NT2/D1 (cell line): ENCODE measurements around the gene SHB.

ENCODE experiments used
- SUZ12 ChIP-seq: IDR thresholded peaks from 2 replicates; pipeline ENCODE4 v1.6.1; 2011; ENCODE audit not compliant: insufficient read length, insufficient read depth; ENCODE audit errors: extremely low read depth
- YY1 ChIP-seq: IDR thresholded peaks from 2 replicates; pipeline ENCODE4 v1.6.1; 2011; ENCODE audit not compliant: insufficient read length, insufficient read depth
- ZNF274 ChIP-seq: IDR thresholded peaks from 2 replicates; pipeline ENCODE4 v1.6.1; 2011; ENCODE audit warnings: mild to moderate bottlenecking, low read depth, low read length

DNA sequence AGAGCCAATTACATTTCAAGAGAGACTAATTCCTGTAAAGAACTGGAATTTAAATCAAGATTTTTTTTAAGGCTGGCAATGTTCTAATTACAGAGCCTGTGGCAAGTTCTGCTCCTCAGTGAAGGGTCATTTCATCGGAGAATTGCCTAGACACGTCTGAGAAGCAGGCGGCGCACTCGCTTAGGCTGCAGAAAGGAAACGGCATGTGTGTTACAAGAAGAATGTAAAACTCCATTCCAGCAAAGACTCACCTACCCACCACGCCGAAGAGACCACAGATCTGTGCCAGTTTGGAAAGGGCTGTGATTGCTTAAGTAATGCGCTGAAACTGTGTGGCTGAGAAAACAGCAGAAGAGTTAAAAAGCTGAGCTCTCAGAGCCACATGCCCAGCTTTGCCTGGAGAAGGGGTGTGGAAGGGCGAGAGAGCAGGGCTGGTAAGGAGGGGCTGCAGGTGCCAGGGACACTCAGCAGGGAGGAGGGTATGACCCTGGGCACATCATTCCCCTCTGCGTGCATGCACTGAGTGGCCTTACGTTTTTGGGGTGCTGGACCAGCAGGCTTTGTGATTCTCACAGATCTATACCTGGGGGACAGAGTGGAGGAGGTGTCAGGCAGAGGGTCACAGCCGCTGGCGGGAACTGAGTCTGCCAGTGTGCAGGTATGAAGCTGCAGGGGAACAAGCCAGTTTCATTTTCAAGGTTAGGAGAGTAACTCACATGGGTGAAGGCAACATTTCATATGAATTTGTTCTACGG lies 147.3 kb downstream of the SHB start:
- TF ChIP-seq ZNF274 (no peak), YY1 (no peak), SUZ12 (no peak)
